GM23338 (cell line): Measurements from ENCODE around the gene CYP2J2. TPM values are rescaled to one million over a fixed set of nuclear protein-coding genes. Genes with fewer than 3 reads are reported as not detected.

Source experiments
- ATAC-seq: fragments of 200-7000 bp; cut with Tn5 transposase; 3 replicates; pipeline ENCODE4 v1.9.1; 2020
- DNase-seq: peaks from one replicate; pipeline ENCODE4 v3.0.0-alpha.2; 2015; ENCODE audit warnings: low spot score
- H2AFZ ChIP-seq: fragments of 200-600 bp; sonication (generic); 2 replicates; pipeline ENCODE4 v1.8.0; 2016; ENCODE audit warnings: antibody characterized with exemption, mild to moderate bottlenecking, moderate library complexity
- H3F3A ChIP-seq: fragments of 200-600 bp; sonication (generic); replicated peaks from 2 replicates; pipeline ENCODE4 v1.8.0; 2017; ENCODE audit warnings: antibody characterized with exemption, mixed run types, low read depth
- H3K27ac ChIP-seq: fragments of 200-600 bp; sonication (generic); 2 replicates; pipeline ENCODE4 v1.6.1; 2016; ENCODE audit warnings: low read depth
- H3K27me3 ChIP-seq: fragments of 200-600 bp; sonication (generic); 2 replicates; pipeline ENCODE4 v1.8.0; 2016; ENCODE audit warnings: mild to moderate bottlenecking, mixed run types, moderate library complexity; ENCODE audit not compliant: insufficient read depth
- H3K36me3 ChIP-seq: fragments of 200-600 bp; sonication (generic); 2 replicates; pipeline ENCODE4 v1.8.0; 2016; ENCODE audit warnings: mild to moderate bottlenecking; ENCODE audit not compliant: insufficient read depth
- H3K4me1 ChIP-seq: fragments of 200-600 bp; sonication (generic); 2 replicates; pipeline ENCODE4 v1.8.0; 2016; ENCODE audit warnings: mild to moderate bottlenecking, moderate library complexity; ENCODE audit not compliant: insufficient read depth
- H3K4me2 ChIP-seq: fragments of 200-600 bp; sonication (generic); 2 replicates; pipeline ENCODE4 v1.7.1; 2017; ENCODE audit warnings: mixed run types
- H3K4me3 ChIP-seq: fragments of 200-600 bp; sonication (generic); 2 replicates; pipeline ENCODE4 v1.6.1; 2016; ENCODE audit warnings: mixed run types
- H3K79me2 ChIP-seq: fragments of 200-600 bp; sonication (generic); replicated peaks from 2 replicates; pipeline ENCODE4 v1.8.0; 2017; ENCODE audit warnings: mild to moderate bottlenecking; ENCODE audit not compliant: insufficient read depth
- H3K9me2 ChIP-seq: fragments of 200-600 bp; sonication (generic); 2 replicates; pipeline ENCODE4 v1.8.0; 2017; ENCODE audit not compliant: insufficient read depth
- H4K20me1 ChIP-seq: fragments of 200-600 bp; sonication (generic); replicated peaks from 2 replicates; pipeline ENCODE4 v1.8.0; 2017; ENCODE audit warnings: mild to moderate bottlenecking; ENCODE audit not compliant: insufficient read depth
- H3K27ac Mint-ChIP-seq: 2 replicates; pipeline ENCODE4 v1.8.0; 2020; ENCODE audit warnings: inconsistent platforms, mild to moderate bottlenecking, moderate library complexity, mixed read lengths
- H3K27me3 Mint-ChIP-seq: 3 replicates; pipeline ENCODE4 v1.8.0; 2022; ENCODE audit warnings: low read depth, mild to moderate bottlenecking, moderate library complexity, mixed read lengths, inconsistent platforms; ENCODE audit not compliant: insufficient read depth, poor library complexity
- H3K36me3 Mint-ChIP-seq: 3 replicates; pipeline ENCODE4 v1.8.0; 2021; ENCODE audit warnings: low read depth, mild to moderate bottlenecking, inconsistent platforms, moderate library complexity, mixed read lengths
- H3K4me1 Mint-ChIP-seq: 3 replicates; pipeline ENCODE4 v1.8.0; 2020; ENCODE audit warnings: mild to moderate bottlenecking, inconsistent platforms, mixed read lengths
- H3K4me3 Mint-ChIP-seq: 3 replicates; pipeline ENCODE4 v1.8.0; 2021; ENCODE audit warnings: moderate library complexity, mild to moderate bottlenecking, inconsistent platforms, mixed read lengths
- H3K9me3 Mint-ChIP-seq: 3 replicates; pipeline ENCODE4 v1.8.0; 2020; ENCODE audit warnings: moderate library complexity, mild to moderate bottlenecking, inconsistent platforms, mixed read lengths
- ETS1 ChIP-seq: IDR thresholded peaks from 2 replicates; pipeline ENCODE4 v1.6.1; 2016; ENCODE audit warnings: antibody characterized with exemption
- EZH2phosphoT487 ChIP-seq: fragments of 200-600 bp; sonication (generic); IDR thresholded peaks from one replicate; pipeline ENCODE4 v1.8.1; 2018; ENCODE audit warnings: antibody characterized with exemption; ENCODE audit not compliant: unreplicated experiment
- STAT1 ChIP-seq: IDR thresholded peaks from one replicate; pipeline ENCODE4 v1.6.1; 2016; ENCODE audit warnings: antibody characterized with exemption; ENCODE audit not compliant: unreplicated experiment
- ZNF114 ChIP-seq: fragments of 250-450 bp; sonication (Bioruptor Pico); IDR thresholded peaks from 2 replicates; pipeline ENCODE4 v1.5.0; 2020; ENCODE audit warnings: mild to moderate bottlenecking, moderate library complexity
- ZNF331 ChIP-seq: fragments of 250-450 bp; sonication (Bioruptor Pico); IDR thresholded peaks from 2 replicates; pipeline ENCODE4 v1.5.0; 2020; ENCODE audit warnings: low read depth, mild to moderate bottlenecking, moderate library complexity
- ZNF462 ChIP-seq: fragments of 250-450 bp; sonication (Bioruptor Pico); IDR thresholded peaks from 2 replicates; pipeline ENCODE4 v1.5.0; 2020; ENCODE audit warnings: mild to moderate bottlenecking, moderate library complexity
- polyA plus RNA-seq: library from polyadenylated mRNA; unstranded; fragments of >200 nt; fragmentation: Nextera tagmentation; extraction: Ambion mirVana; gene quantifications from 2 replicates; pipeline ENCODE4 v1.2.1, GENCODE V29; 2016
- total RNA-seq: library from RNA; depleted of rRNA; stranded (reverse); fragments of >200 nt; shearing (Covaris generic); gene quantifications from 2 replicates; pipeline ENCODE4 v1.2.3, GENCODE V29; 2014

CYP2J2 gene
- total and polyA plus RNA-seq, 2 experiments from 2014 or later: 1.4 to 1.5 TPM

DNA sequence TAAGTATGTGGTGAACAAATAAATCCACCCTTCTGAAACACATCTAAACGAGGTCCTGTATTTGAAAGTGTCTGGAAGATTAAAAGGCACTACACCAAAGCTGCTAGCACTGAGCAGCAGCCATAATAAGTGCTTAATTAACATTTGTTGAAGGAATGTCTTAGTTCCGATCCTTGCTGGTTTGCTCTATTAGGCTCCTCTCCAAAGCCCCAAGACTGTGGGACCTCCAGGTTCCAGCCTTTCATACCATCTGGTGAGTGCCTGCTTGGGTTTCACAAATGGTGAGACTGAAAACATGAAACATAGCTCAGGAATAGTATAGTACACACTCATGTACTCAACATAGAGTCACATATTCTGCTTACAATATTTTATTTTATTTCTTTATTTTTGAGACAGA is 640 bp upstream of the CYP2J2 start:
- TF ChIP-seq ZNF114 (CRISPR knock-in tag) (no peak), ZNF331 (CRISPR knock-in tag) (no peak), ZNF462 (CRISPR knock-in tag) (no peak), ETS1 (no peak), EZH2phosphoT487 (no peak), STAT1 (no peak)
- Histone ChIP-seq H3K27me3 (peaks cover 25% of the 10 kb centered on the region), H3K4me2 (peak overlapping the region; percentile 87)

More for the DNA sequence above, 640 bp upstream of the CYP2J2 start:
- Histone ChIP-seq H3K4me1 (peaks cover 6% of the 10 kb centered on the region; the same call in 1 of the 2 replicates), H3K27ac (no peak overlapping the region), H3K4me3 (peak overlapping the region; percentile 75), H4K20me1 (no peaks in the 10 kb centered on the region), H3K79me2 (no peaks in the 10 kb centered on the region), H2AFZ (peak overlapping the region; percentile 75; the same call in 1 of the 2 replicates), H3K9me2 (no peaks in the 10 kb centered on the region), H3F3A (no peaks in the 10 kb centered on the region), H3K36me3 (no peaks in the 10 kb centered on the region)
- H3K4me3 Mint-ChIP-seq: peak overlapping the region; percentile 79
- H3K27me3 Mint-ChIP-seq: peaks cover 11% of the 10 kb centered on the region
- H3K36me3 Mint-ChIP-seq: no peaks in the 10 kb centered on the region
- no peak overlapping the region for H3K27ac Mint-ChIP-seq
- peaks cover 10% of the 10 kb centered on the region for H3K4me1 Mint-ChIP-seq
- DNase-seq (peak; percentile 5), ATAC-seq (peak; percentile 13; the same call in 1 of the 3 replicates)
- H3K9me3 Mint-ChIP-seq: 0 out of 3 replicates have a peak, but pooled peaks cover 3% of the 10 kb centered on the region
